HEK293T (cell line): Measurements from ENCODE around the gene FAM53B.

Source experiments
- CTCF ChIA-PET: fragments of 350-600 bp; formaldehyde crosslinking; extraction: SDS; loops from one replicate; lab custom pipeline; 2021; ENCODE audit warnings: antibody characterized with exemption, inconsistent platforms; lab: Yijun Ruan, JAX
- POLR2A ChIA-PET: fragments of 350-600 bp; formaldehyde crosslinking; extraction: SDS; loops from one replicate; lab custom pipeline; 2020; ENCODE audit warnings: antibody characterized with exemption, inconsistent platforms; lab: Yijun Ruan, JAX
- DNase-seq: peaks from one replicate; pipeline ENCODE4 v3.0.0; 2012; ENCODE audit warnings: mixed read lengths; ENCODE audit errors: extremely low spot score
- ARNT ChIP-seq: fragments of 450-650 bp; IDR thresholded peaks from 2 replicates; pipeline ENCODE4 v1.6.1; 2017; ENCODE audit warnings: mild to moderate bottlenecking
- BHLHE40 ChIP-seq: fragments of 450-650 bp; IDR thresholded peaks from 2 replicates; pipeline ENCODE4 v1.6.1; 2016; ENCODE audit warnings: mild to moderate bottlenecking, moderate library complexity, borderline replicate concordance
- CTBP1 ChIP-seq: fragments of 450-650 bp; IDR thresholded peaks from 2 replicates; pipeline ENCODE4 v1.6.1; 2016; ENCODE audit warnings: borderline replicate concordance
- ELF4 ChIP-seq: fragments of 450-650 bp; IDR thresholded peaks from 2 replicates; pipeline ENCODE4 v1.6.1; 2017; ENCODE audit warnings: antibody characterized with exemption
- FOXA1 ChIP-seq: fragments of 450-650 bp; IDR thresholded peaks from 2 replicates; pipeline ENCODE4 v1.6.1; 2016; ENCODE audit warnings: mild to moderate bottlenecking
- FOXK2 ChIP-seq: fragments of 450-650 bp; IDR thresholded peaks from 2 replicates; pipeline ENCODE4 v1.6.1; 2016; ENCODE audit warnings: mild to moderate bottlenecking
- FOXM1 ChIP-seq: fragments of 450-650 bp; IDR thresholded peaks from 2 replicates; pipeline ENCODE4 v1.6.1; 2017; ENCODE audit warnings: mild to moderate bottlenecking, borderline replicate concordance
- HDGF ChIP-seq: fragments of 450-650 bp; IDR thresholded peaks from 2 replicates; pipeline ENCODE4 v1.6.1; 2017; ENCODE audit warnings: antibody characterized with exemption, borderline replicate concordance
- L3MBTL2 ChIP-seq: fragments of 450-650 bp; conservative IDR thresholded peaks from 2 replicates; pipeline ENCODE4 v1.6.1; 2016; ENCODE audit warnings: mild to moderate bottlenecking
- LEF1 ChIP-seq: fragments of 450-650 bp; IDR thresholded peaks from 2 replicates; pipeline ENCODE4 v1.6.1; 2017; ENCODE audit warnings: mild to moderate bottlenecking, borderline replicate concordance
- NFRKB ChIP-seq: fragments of 450-650 bp; IDR thresholded peaks from 2 replicates; pipeline ENCODE4 v1.6.1; 2016; ENCODE audit warnings: mild to moderate bottlenecking, moderate library complexity
- SP1 ChIP-seq: fragments of 450-650 bp; IDR thresholded peaks from 2 replicates; pipeline ENCODE4 v1.6.1; 2017
- SUZ12 ChIP-seq: fragments of 450-650 bp; IDR thresholded peaks from 2 replicates; pipeline ENCODE4 v1.6.1; 2016; ENCODE audit warnings: mild to moderate bottlenecking
- TARDBP ChIP-seq: fragments of 450-650 bp; IDR thresholded peaks from 2 replicates; pipeline ENCODE4 v1.6.1; 2016
- ZNF384 ChIP-seq: fragments of 450-650 bp; IDR thresholded peaks from 2 replicates; pipeline ENCODE4 v1.6.1; 2016
- TF ChIP-seq, protein P1 (sequence below): fragments of 450-650 bp; IDR thresholded peaks from 2 replicates; pipeline ENCODE4 v1.6.1; 2016

FAM53B gene

DNA sequence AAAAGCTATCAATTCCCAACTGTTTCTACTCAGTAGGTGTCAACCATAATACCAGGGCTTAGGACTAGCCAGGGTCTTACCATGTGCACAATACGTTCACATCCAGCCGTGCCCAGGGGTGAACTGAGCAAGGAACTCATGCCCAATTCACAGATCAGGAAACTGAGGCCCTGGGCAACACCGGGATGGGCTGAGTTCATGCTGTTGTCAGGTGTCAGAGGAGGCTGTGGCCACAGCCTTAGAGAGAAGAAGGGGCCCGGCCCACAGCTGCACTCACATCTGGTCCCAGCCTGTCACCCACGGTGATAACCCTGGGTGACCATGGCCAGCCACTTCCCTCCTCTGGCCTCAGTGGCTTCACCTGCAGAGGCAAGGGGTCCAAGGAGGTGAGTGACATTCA is 92.0 kb downstream of the FAM53B start:
- CTCF ChIA-PET = no interaction called here

DNA sequence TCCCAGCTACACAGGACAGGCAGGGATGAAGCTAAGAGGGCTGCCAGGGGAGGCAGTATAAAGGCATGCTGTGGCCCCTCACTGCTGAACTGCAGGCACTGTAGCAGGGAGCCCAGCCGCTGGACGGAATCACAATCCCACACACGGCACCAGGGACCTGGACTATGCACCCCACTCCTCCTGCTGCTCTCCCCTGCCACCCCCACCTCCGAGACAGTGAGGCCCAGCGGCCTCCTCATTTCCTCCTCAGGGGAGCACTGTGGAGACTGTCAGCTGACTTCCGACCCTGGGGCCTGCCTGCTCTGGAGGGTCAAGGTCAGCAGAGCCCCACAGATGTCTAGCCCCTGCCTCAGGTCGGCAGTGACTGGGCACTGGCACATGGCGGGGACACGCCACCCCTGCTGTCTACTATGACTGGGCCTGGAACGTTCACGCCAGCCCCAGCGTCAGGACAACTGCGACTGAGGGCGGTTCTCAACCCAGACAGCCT is 92.7 kb downstream of the FAM53B start:
- CTCF ChIA-PET = no interaction called here
- no peak for TF ChIP-seq SUZ12
- no peak for TF ChIP-seq FOXM1
- TF ChIP-seq FOXA1 = no peak
- no peak for TF ChIP-seq TARDBP
- TF ChIP-seq ZNF384 = no peak
- TF ChIP-seq ELF4 = no peak
- TF ChIP-seq ARNT = no peak
- no peak for TF ChIP-seq FOXK2
- no peak for TF ChIP-seq CTBP1
- no peak for TF ChIP-seq BHLHE40
- no peak for TF ChIP-seq L3MBTL2
- TF ChIP-seq LEF1 = no peak
- TF ChIP-seq, protein P1, sequence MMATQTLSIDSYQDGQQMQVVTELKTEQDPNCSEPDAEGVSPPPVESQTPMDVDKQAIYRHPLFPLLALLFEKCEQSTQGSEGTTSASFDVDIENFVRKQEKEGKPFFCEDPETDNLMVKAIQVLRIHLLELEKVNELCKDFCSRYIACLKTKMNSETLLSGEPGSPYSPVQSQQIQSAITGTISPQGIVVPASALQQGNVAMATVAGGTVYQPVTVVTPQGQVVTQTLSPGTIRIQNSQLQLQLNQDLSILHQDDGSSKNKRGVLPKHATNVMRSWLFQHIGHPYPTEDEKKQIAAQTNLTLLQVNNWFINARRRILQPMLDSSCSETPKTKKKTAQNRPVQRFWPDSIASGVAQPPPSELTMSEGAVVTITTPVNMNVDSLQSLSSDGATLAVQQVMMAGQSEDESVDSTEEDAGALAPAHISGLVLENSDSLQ = no peak
- no peak for TF ChIP-seq HDGF
- no peak for TF ChIP-seq NFRKB
- no peak for TF ChIP-seq SP1
- DNase-seq = no peak
- POLR2A ChIA-PET = no interaction called here

More for the DNA sequence above, 92.0 kb downstream of the FAM53B start:
- POLR2A ChIA-PET = no interaction called here
- DNase-seq = no peak
- no peak for TF ChIP-seq TARDBP

DNA sequence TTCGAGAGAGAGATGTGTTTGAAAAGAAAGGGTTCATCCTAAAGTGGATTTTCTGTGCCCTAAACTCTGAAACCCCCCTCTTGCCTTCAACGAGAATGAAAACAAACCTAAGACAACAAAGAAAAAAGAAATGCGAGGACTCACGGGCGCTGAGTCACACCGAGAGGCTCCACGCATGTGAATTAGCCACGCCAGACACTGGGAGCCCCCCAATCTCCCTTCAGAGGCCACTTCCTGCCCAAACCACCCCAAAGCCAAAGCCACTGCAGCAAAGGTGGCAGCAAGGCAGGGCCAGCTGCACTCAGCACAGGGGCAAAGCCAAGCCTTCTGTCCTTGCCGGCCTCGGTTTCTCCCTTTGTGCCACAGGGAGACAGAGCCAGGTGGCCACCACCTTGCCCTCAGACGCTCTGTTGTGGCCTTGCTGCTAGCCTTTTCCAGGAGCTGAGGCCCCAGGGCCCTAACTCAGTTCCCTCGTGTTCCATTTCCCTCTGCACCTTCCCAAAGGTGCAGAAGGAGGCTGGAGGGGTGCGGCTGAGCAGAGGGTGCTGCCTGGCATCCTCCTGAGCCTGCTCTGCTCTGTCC is 93.3 kb downstream of the FAM53B start:
- ChIA-PET POLR2A (no interaction called here), CTCF (no interaction called here)
- TF ChIP-seq FOXA1 = no peak
- no peak for TF ChIP-seq BHLHE40
- no peak for TF ChIP-seq L3MBTL2
- TF ChIP-seq FOXK2 = no peak
- no peak for TF ChIP-seq TARDBP
- TF ChIP-seq, protein P1 = no peak
- TF ChIP-seq SP1 = no peak
- TF ChIP-seq ARNT = no peak
- TF ChIP-seq HDGF = no peak
- DNase-seq = no peak

DNA sequence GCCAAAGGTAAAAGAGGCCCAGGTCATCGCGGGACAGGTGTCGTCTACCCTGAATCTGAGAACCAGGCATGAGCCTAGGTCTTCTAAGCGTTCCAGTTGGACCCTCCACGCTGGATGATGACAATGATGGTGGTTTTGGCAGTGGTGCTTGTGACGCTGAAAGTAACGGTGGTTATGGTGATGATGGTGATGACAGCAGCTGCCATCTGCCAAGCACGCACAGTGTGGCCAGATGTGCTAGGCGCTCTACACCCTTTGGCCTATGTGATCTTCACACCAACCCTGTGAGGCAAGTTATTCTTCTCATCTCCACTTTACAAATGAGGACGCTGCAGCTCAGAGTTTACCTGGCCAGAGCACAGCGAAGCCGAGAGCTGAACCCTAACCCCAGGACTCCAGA is 93.9 kb downstream of the FAM53B start:
- TF ChIP-seq TARDBP (no peak), SP1 (no peak), LEF1 (no peak), BHLHE40 (no peak), ELF4 (no peak), FOXK2 (no peak), SUZ12 (no peak), L3MBTL2 (no peak), NFRKB (no peak), CTBP1 (no peak)
- CTCF ChIA-PET = no interaction called here
- DNase-seq = no peak
- POLR2A ChIA-PET = no interaction called here

DNA sequence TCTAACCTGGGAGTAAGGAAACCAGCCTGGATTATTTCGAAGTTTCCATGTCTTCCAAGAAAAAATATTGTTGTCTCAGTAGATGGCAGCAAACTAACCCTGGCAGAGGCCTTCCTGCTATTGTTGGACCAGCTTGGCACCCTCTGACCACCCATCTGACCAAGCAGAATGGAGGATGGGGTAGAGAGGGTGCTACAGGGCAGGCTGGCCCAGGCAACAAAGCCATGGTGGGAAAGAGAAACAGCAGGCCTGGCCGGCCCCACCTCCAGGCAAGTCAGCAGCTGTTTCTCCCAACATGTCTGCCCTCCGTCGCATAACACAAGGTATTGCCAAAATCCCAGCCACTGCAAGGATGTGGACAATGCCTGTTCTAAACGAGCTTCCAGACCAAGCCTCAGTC is 95.0 kb downstream of the FAM53B start:
- ChIA-PET CTCF (interaction anchor here (0.5 kb wide), 1 partner anchor 207 kb away, joined by 4 read pairs; no protein-coding TSS in a partner anchor), POLR2A (no interaction called here)
- TF ChIP-seq CTBP1 = no peak
- TF ChIP-seq SP1 = no peak
- TF ChIP-seq NFRKB = no peak
- TF ChIP-seq LEF1 = no peak
- TF ChIP-seq ARNT = no peak
- TF ChIP-seq ELF4 = no peak
- no peak for TF ChIP-seq FOXM1
- TF ChIP-seq BHLHE40 = no peak
- TF ChIP-seq SUZ12 = no peak
- TF ChIP-seq L3MBTL2 = no peak
- TF ChIP-seq FOXA1 = no peak
- TF ChIP-seq HDGF = no peak
- no peak for TF ChIP-seq TARDBP
- no peak for DNase-seq

DNA sequence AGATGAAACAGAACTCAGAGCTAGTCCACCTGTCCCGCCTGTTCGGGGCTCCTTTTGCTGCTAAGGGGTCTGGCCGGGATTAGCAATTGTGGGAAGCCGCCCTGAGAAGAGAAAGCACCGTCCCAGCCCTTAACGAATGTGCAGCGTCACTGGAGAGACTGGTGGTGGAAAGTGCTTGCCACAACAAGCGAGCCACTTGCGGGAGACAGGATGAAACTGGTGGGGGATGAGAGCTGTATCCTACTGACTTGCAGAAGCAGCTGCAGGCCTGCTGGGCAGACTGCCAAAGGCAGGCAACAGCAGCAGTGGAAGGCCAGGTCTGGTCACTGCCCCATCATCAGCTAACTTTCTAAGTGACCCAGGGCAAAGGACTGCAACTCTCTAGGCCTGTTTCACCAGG is 95.4 kb downstream of the FAM53B start:
- CTCF ChIA-PET = interaction anchor here (0.5 kb wide), 1 partner anchor 206 kb away, joined by 4 read pairs; no protein-coding TSS in a partner anchor
- POLR2A ChIA-PET = no interaction called here
- TF ChIP-seq HDGF (no peak), FOXK2 (no peak), LEF1 (no peak), SP1 (no peak), TARDBP (no peak), FOXA1 (no peak), CTBP1 (no peak), NFRKB (no peak), BHLHE40 (no peak), L3MBTL2 (no peak), ZNF384 (no peak), FOXM1 (no peak)
- no peak for DNase-seq

DNA sequence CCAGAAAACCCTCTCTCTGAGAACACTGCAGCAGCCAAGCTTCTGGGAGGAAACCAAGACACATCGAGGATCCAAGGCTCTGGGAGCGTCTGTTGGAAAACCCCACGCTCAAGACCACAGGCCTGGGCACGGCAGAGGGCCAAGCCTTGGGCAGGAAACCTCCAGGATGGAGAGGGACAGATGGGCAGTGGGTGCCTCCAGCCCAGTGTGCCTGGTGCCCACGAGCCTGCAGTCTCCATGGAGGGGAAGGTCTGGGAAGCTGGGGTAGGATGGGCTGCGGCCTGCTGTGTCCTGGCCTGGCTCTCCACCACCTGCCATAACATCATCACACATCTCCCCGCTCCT is 96.1 kb downstream of the FAM53B start:
- TF ChIP-seq NFRKB (no peak), SUZ12 (no peak), CTBP1 (no peak), FOXA1 (no peak), LEF1 (no peak), HDGF (no peak), ELF4 (no peak), TARDBP (no peak), ARNT (no peak), BHLHE40 (no peak), ZNF384 (no peak), SP1 (no peak), L3MBTL2 (no peak), FOXM1 (no peak), FOXK2 (no peak)
- TF ChIP-seq, protein P1 = no peak
- DNase-seq = no peak
- ChIA-PET CTCF (no interaction called here), POLR2A (no interaction called here)
